Daoy (cell line): ENCODE measurements around the gene CFHR4. TPM values are rescaled to one million over a fixed set of nuclear protein-coding genes. Genes with fewer than 3 reads are reported as not detected.
"Not testable (repeated sequence)": the region's sequence is repeated elsewhere in the genome, so short reads cannot be mapped to it uniquely, and the experiment has no call there.

ENCODE experiments used
- DNase-seq: peaks from one replicate; pipeline ENCODE4 v3.0.0-alpha.2; 2015; ENCODE audit warnings: low read depth
- total RNA-seq: library from RNA; depleted of rRNA; stranded (reverse); fragments of >200 nt; shearing (Covaris generic); gene quantifications from 2 replicates; pipeline ENCODE4 v1.2.3, GENCODE V29; 2014; rRNA removed

Gene CFHR4
- not detected in 2 replicates for total RNA-seq

DNA sequence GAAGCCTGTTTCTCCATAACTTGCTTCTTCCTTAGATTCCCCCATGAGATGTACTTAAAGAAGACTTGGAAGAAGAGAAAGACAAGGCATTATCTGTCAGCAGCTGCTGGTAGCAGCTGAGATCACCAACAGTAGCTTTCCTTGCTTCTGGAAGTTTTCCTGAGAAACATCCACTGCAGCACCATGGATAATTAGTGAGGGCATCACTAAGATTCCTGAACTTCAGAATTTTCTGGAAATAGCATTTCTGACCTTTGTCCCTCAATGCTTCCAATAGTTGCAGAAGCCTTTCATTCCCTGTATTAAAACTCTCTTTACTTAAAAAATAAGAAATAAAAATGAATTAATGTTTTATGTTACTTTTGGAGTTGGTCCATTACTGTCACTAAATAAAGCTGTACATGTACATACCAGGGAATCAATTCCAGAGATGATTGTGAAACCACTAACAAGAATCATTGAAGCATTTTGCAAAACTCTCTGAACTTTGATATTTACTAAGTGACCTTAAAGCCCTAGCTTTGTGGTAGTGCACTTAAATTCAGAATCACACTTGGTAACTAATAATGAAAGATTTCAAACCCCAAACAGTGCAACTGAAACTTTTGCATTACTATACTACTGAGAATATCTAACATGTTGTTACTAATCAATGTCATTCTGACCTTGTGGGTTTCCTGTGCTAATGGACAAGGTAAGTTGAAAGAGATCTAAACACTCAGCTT is at the start of gene CFHR4:
Gene CFHR4 (plus strand): TSS at position 538 of the 725 bp plus-strand sequence. CDS start 99 bp downstream, at position 637.
- DNase-seq: no peak

DNA sequence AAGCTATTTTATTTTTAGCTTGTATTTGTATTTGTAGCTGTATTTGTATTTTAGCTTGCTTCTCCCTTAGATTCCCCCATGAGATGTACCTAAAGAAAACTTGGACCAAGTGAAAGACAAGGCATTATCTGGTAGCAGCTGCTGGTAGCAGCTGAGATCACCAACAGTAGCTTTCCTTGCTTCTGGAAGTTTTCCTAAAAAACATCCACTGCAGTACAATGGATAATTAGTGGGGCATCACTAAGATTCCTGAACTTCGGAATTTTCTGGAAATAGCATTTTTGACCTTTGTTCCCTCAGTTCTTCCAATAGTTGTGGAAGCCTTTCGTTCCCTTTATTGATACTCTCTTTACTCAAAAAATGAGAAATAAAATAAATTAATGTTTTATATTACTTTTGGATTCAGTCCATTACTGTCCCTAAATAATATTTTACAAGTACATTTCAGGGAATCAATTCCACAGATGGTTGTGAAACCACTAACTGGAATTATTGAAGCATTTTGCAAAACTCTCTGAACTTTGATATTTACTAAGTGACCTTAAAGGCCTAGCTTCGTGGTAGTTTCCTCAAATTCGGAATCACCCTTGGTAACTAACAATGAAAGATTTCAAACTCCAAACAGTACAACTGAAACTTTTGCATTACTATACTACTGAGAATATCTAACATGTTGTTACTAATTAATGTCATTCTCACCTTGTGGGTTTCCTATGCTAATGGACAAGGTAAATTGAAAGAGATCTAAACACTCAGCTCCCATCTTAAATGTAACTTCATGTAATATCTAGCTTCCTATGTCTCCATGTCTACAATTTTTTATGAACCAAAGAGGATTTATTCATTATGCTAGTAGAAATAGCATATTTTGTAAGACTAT is 38.0 kb upstream of the CFHR4 start:
- not testable (repeated sequence) for DNase-seq

DNA sequence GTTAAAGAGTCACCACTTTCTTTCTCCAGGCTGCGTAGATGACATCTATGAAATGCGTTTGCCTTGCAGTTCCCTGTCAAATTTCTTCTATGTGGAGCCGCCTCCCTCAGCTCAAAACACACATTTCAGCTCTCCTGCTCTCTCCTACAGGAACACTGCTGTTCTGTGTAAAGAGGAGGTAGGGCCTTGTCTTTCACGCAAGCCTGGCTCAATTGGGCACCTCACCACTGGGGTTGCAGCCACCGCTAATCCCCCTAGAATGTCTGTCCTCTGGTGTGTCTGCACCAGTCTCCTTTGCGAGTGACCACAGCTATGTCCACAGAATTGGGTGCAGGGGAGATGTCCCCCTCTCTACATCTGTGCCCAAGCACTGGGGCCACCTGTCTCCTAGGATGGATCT is 31.8 kb upstream of the CFHR4 start:
- no peak for DNase-seq

DNA sequence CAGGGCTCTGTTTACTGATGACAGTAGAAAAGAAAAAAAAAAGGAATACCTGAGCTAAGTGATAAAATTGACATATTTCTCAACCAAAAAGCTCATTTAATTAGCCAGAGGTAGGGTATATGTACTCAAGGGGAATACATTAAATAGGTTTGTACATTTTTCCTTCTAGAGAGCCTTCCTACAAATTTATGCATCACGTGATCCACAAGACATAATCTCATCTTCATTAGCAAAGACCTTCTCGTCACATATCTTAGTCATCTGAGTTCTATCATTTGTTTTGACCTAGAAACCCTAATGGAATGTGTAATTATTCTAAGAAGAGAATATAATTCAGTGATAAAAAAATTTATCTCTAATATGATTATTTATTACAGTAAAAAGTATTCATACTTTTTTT is 30.7 kb upstream of the CFHR4 start:
- no peak for DNase-seq

DNA sequence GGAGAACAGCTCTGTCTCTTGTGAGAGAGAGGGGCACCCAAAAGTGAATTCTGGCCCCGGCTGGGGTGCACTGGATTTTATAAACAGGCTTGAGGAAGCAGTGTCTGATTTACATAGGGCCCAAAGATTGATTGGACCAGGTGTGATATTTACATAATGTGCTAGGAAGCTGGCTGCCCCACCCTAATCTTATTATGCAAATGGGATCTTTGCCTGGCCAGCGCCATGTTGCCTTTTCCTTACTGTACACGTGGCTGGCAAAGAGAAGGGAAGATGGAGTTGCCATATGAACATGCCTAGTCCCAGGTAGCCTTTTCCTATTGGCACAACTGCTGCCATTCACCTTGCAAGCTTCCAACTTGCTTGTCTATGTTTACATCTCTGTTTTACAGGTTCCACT is 29.0 kb upstream of the CFHR4 start:
- no peak for DNase-seq

DNA sequence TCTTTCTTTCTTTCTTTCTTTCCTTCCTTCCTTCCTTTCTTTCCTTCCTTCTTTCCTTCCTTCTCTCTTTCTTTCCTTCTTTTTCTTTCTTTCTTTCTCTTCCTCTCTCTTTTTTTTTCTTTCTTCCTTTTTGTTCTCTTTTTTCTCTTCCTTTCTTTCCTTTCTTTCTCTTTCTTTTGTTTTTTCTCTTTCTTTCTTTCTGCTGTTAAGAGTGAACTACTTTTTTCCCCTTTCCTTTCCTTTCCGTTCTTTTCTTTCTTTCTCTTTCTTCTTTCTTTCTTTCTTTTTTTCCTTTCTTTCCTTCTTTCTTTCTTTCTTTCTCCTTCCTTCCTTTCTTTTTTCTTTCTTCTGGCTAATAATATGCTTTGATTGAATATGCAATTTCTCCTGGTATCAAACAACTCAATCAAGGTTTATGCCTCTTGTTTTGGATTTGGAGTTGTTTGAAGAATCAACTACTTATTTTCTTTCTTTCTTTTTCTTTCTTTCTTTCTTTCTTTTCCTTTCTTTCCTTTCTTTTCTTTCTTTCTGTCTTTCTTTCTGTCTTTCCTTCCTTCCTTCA is 27.4 kb upstream of the CFHR4 start:
- DNase-seq: no peak

DNA sequence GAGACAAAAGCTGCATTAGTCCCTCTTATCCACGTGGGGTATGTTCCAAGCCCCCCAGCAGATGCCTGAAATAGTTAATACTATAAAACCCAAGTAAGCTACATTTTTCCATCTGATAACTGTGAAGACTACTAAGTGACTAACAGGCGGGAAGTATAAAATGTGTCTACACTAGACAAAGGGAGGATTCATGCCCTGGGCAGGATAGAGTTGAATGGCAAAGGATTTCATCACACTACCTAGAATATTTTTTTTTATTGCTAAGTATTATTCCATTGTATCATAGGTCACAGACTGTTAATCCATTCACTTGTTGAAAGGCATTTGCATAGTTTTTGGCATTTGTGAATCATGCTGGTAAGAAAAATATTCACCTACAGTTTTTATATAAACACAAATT is 26.4 kb upstream of the CFHR4 start:
- no peak for DNase-seq

DNA sequence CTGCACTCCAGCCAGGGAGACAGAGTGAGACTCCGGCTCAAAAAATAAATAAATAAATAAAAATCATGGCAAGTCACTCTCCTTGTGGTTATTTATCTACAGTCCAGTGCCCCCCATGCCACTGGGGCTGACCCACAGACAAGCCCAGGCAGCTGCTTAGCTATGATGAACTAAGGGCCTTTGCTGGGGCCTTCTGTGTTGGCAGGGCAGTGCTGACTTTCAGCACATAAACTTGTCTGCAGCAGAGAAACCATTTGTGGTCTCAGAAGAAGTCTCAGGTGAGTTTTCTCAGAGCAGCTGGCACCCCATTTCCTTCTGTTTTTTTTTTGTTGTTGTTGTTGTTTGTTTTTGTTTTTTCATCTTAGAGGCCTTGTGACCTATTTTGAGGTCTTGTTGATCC is 20.9 kb upstream of the CFHR4 start:
- no peak for DNase-seq

DNA sequence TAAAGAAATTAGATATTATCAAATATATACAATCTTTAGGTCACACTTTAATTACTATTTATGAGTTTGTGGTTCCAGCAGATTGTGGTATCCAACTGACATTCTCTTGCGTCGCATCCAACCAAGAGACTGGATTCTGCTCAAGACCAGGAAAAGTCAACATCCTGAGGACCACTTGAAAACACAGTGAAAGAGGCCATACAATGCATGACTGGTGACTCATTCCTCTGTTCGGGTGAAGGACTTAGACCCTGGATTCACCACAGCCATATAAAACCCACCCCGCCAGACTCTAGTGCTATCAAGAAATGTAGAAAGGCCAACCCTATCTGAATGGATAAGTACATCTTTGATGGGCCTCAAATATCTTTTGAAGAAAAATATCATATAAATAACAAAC is 14.5 kb upstream of the CFHR4 start:
- peak; percentile 19 for DNase-seq

DNA sequence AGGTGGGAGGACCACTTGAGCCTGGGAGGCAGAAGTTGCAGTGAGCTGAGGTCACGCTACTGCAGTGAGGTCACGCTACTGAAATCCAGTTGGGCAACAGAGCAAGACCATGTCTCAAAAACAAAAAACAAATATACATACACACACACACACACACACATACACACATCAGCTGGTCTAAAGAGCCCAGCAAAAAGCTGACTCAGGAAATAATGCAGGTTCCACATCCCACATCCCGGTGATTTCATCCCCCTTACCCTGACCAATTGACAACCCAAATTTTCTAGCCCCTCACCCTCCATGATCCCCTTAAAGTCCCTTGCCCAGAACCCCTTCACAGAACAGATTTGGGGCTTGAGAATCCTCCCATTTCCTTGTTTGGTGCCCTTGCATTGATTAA is 11.9 kb upstream of the CFHR4 start:
- no peak for DNase-seq

DNA sequence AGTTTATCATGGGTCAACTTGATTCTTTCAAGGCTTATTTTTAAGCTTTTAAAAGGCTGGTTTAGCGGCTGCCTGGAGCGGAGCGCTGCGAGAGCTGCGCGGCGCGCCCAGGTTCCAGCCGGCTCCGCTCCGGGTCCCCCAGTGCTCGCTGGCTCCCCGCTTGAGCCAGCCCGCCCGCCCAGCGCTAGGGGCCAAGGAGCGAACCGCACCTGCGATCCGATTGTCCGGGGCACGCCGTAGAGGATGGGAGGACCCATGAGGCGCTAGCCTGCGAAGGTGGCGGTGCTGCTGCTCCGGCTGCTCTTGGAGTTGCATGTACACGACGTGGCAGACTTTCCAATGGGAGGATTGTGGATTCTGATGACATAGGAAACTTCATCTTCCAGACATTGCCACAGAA is 9.9 kb upstream of the CFHR4 start:
- DNase-seq: peak; percentile 13

DNA sequence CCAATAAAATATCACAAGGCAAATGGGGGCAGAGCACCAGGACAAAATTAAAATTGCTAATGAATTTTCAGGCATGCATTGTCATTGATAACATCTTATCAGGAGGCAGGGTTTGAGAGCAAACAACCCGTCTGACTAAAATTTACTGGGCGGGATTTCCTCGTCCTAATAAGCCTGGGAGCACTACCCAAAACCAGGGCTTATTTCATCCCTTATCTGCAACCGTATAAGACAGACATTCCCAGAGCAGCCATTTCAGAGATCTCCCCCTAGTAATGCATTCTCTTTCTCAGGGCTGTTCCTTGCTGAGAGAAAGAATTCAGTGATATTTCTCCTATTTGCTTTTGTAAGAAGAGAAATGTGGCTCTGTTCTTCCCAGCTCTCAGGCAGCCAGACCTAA is 1.3 kb upstream of the CFHR4 start:
- DNase-seq: not testable (repeated sequence)

DNA sequence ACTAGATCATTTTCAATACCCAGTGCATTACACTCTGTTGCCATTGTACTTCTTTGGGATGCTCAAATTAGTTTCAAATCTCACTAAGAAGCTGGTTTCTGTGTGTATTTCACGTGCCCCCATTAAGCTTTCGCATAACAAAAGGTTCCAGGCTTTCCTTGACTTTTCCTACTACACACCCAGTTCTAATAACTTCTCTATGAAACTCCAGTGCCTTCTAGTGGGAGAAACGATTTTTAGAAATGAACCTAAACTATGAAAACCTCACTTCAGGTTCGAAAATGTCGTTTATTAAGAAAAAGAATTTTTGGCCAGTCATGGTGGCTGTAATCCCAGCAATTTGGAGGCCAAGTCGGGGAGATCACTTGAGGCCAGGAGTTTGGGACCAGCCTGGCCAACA is 2.8 kb downstream of the CFHR4 start:
- no peak for DNase-seq

DNA sequence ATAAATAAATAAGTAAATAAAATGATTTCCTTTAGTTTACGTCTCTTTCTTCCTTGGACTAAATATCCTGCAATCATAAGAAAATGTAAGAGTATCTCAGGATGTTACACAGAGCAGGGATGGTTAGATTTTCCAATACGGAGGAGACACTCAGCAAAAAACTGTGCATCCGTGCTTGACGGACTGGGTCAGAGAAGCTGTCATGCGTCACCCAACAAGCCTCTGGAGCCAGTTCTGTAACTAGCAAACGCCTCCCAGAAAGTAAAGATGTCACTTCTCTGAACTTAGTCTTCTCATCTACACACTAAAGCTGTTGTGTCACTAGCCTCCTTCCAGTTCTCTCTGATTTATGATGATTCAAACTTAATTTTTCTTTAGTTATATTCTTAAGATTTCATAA is 3.4 kb downstream of the CFHR4 start:
- no peak for DNase-seq

DNA sequence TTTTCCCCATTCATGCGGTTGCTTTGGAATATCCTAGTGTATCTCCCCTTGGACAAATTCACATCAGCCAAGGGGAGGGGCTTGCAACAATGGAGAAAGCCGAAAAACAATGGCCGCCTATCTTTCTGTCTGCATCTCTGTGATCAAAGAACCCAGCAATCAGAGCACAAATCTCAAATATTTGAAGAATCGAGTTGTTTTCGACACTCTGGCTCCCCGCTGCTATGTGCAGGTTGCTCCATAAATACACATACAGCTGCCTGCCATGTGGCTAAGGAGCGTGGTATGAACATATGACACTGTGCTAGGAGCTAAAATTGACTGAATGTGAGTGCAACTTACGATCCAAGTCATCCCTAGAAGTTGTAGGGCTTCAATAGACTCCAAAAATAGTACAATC is 8.5 kb downstream of the CFHR4 start:
- no peak for DNase-seq

DNA sequence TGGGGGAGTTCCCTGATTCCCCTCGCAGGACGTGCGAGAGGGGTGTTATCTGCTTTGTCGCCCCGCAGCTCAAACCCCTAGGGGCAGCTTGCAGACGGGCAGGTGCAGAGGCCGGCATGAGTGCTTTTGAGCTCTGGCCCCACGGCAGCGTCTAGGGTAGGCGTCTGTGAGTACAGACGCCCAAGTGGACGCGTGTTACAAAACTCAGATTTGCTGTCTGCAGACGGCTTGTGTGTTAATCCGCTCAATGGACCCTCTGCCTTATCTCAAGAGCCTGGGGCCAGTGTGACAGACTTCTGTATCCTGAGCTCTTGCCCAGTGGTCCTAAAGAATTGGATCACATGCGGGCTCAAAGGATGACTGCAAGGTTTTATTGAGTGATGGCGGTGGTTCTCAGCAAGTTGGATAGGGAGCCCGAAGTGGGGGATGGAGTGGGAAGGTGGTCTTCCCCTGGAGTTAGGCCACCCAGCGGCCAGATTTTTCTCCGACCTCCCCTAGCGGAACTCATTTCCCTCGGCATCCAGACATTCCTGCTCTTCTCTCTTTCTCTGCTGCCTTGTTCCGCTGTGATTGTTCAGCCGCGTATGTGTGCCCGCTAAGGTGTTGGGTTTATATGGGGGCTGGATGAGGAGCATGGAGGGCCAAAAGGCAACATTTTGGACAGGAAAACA is 9.4 kb downstream of the CFHR4 start:
- no peak for DNase-seq

DNA sequence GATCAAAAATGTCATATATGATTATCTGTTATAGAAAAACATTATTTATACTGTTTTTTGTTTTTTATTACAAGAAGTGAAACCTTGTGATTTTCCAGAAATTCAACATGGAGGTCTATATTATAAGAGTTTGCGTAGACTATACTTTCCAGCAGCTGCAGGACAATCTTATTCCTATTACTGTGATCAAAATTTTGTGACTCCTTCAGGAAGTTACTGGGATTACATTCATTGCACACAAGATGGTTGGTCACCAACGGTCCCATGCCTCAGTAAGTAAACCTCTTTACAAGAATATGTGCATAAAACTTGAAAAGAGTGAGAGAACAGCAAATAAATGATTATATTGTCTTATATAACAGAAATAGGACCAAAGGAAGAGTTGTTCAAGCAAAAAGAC is 14.5 kb downstream of the CFHR4 start:
- no peak for DNase-seq

DNA sequence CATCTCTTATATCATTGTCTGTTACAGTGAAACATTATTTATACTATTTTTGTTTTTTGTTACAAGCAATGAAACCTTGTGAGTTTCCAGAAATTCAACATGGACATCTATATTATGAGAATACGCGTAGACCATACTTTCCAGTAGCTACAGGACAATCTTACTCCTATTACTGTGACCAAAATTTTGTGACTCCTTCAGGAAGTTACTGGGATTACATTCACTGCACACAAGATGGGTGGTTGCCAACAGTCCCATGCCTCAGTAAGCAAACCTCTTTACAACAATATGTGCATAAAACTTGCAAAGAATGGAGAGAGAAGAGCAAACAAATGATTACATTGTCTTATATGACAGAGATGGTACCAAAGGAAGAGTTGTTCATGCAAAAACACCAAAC is 22.4 kb downstream of the CFHR4 start:
- peak; percentile 4 for DNase-seq

DNA sequence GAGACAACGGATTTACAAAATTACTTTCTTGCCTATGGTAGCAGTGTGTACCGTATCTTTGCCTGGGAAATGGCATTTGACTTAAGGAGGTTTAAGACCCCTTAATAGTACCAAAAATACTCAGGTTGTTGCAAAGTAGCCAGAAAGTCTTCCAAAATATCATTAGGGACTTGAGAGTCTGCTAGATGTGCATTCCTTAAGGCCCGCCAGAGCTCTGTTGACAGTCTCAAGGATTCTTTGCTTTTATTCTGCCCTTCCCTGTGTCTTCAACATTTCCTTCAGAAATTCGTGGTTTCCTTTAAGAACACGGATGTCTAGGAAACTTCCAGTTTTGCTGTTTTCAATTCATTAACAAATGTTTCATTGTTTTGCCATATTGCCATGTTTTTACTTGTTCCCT is 24.4 kb downstream of the CFHR4 start:
- DNase-seq: not testable (repeated sequence)

DNA sequence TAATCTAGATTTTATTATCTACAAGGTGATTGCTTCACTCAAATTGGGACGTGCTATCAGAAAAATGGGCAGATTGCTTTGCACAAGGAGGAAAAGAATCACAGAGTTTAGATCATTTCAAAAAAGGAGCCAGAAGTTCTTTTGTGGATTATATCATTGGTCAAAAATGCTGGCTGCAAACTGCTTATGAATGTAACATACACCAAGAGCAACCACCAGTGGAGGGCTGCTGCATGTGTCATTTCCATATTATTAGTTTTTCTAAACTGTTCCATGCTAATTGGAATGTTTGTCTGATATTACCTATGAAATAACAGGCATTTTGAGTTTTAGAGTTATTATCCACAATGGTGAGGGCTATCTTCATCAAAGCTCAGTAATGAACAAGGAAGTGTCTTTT is 39.0 kb downstream of the CFHR4 start:
- not testable (repeated sequence) for DNase-seq

DNA sequence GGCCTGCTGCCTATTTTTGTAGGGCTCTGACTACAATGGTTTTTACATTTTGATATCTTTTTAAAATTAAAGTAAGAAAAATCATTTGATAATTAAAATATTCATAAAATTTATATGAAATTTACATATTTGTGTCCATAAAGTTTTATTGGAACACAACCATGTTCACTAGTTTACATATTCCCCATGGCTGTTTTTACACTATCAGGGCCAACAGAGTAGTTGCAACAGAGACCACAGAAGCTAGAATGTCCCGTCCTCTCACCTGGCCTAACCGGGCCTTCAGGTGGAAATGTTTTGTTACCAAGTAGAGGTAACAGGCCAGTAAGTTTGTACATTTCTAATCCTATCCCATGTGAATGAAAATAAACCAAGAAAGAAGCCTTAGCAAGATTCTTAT is 45.0 kb downstream of the CFHR4 start:
- not testable (repeated sequence) for DNase-seq

DNA sequence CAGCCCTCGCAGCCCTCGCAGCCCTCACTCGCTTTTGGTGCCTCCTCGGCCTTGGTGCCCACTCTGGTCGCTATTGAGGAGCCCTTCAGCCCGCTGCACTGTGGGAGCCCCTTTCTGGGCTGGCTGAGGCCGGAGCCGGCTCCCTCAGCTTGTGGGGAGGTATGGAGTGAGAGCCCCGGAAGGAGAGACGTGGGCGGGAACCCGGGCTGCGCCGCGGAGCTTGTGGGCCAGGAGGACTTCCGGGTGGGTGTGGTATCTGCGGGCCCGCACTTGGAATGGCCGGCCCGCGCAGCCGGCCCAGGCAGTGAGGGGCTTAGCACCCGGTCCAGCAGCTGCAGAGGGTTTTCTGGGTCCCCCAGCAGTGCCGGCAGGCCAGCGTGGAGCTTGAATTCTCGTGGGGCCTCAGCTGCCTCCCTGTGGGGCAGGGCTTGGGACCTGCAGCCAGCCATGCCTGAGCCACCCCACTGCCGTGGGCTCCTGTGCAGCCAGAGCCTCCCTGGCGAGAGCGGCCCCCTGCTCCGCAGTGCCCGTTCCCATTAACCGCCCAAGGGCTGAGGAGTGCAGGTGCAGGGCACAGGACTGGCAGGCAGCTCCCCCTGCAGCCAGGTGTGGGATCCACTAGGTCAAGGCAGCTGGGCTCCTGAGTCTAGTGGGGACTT is 45.8 kb downstream of the CFHR4 start:
- DNase-seq: peak; percentile 76
